Measurements from ENCODE around the gene HCFC1R1.

HCFC1R1 gene

DNA sequence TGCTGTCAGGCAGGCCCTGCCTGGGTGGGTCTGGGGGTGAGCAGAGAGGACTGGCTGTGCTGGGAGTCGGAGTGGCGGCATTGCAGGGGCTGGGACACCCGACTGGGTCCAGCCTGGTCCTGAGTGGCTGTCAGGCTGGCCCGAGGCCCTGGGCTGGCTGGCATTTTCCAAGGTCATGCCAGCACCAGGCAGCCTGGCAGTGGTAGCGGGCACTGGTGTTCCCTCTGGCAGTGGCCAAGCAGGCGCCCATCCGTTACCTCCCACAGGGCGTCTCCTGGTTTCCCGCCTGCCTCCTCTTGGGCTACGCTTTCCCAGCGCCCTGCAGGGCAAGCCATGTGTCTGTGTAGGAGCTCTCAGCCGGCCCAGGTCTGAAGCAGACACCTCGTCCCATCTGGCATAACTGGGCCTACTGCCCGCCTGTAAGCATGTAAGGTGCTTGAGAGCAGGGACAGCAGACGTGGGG lies 37.8 kb downstream of the HCFC1R1 start:
- Histone ChIP-seq H3K27ac (ENCODE audit: low read length) (no peak overlapping the region), H3K4me3 (ENCODE audit: low read depth in 1 of 2, low read length in 2 of 2) (no peak overlapping the region), H3K36me3 (ENCODE audit: insufficient read depth, low read length) (no peaks in the 10 kb centered on the region), H3K4me1 (ENCODE audit: insufficient read depth, low read length) (peaks cover 23% of the 10 kb centered on the region), H3K27me3 (ENCODE audit: insufficient read depth, low read length, poor library complexity) (no peaks in the 10 kb centered on the region), H3K4me2 (ENCODE audit: insufficient read depth, low read length) (no peak overlapping the region), H2AFZ (ENCODE audit: low read depth, low read length) (no peak overlapping the region), H4K20me1 (ENCODE audit: insufficient read depth, low read length) (no peaks in the 10 kb centered on the region), H3K79me2 (ENCODE audit: insufficient read depth, low read length) (peaks cover 5% of the 10 kb centered on the region), H3K9me3 (ENCODE audit: insufficient read depth, low read length, severe bottlenecking) (no peaks in the 10 kb centered on the region), H3K9ac (ENCODE audit: low read depth, low read length) (no peak overlapping the region)
- no peak for DNase-seq
- no peak for ATAC-seq (ENCODE audit: insufficient read depth, low read depth)
- TF ChIP-seq, protein P1, sequence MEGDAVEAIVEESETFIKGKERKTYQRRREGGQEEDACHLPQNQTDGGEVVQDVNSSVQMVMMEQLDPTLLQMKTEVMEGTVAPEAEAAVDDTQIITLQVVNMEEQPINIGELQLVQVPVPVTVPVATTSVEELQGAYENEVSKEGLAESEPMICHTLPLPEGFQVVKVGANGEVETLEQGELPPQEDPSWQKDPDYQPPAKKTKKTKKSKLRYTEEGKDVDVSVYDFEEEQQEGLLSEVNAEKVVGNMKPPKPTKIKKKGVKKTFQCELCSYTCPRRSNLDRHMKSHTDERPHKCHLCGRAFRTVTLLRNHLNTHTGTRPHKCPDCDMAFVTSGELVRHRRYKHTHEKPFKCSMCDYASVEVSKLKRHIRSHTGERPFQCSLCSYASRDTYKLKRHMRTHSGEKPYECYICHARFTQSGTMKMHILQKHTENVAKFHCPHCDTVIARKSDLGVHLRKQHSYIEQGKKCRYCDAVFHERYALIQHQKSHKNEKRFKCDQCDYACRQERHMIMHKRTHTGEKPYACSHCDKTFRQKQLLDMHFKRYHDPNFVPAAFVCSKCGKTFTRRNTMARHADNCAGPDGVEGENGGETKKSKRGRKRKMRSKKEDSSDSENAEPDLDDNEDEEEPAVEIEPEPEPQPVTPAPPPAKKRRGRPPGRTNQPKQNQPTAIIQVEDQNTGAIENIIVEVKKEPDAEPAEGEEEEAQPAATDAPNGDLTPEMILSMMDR (IDR thresholded peaks at IDR 0.05; ENCODE audit: borderline replicate concordance, extremely low read depth, low read length, poor library complexity, severe bottlenecking) = no peak
- TF ChIP-seq EZH2 (IDR thresholded peaks at IDR 0.05; ENCODE audit: borderline replicate concordance, low read depth, low read length, severe bottlenecking) = no peak

DNA sequence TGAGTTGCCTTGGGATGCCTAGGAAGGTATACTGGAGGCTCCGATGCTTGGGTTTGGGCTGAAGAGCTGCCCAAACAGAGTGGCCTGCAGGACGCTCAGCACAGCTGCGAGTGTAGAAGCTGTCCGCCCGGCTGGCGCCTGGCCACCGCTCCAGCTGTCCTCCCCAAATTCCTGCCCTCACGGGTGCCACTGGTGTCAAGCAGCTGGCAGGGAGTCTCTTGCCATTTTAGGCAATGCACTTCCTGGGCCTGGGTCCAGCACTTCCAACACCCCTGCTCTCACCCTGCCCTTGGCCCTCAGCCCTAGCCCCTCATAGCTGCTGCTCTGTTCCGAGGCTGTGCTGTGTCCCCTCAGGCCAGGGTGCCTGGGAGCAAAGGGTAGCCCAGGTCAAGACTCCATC lies 38.3 kb downstream of the HCFC1R1 start:
- no peak overlapping the region for H3K4me3 ChIP-seq (ENCODE audit: low read depth in 1 of 2, low read length in 2 of 2)
- H2AFZ ChIP-seq (ENCODE audit: low read depth, low read length) = no peak overlapping the region
- H3K9ac ChIP-seq (ENCODE audit: low read depth, low read length) = no peak overlapping the region
- no peak overlapping the region for H3K27ac ChIP-seq (ENCODE audit: low read length)
- no peak for ATAC-seq (ENCODE audit: insufficient read depth, low read depth)
- no peak overlapping the region for H3K4me2 ChIP-seq (ENCODE audit: insufficient read depth, low read length)
- no peaks in the 10 kb centered on the region for H3K27me3 ChIP-seq (ENCODE audit: insufficient read depth, low read length, poor library complexity)
- no peak for TF ChIP-seq EZH2 (IDR thresholded peaks at IDR 0.05; ENCODE audit: borderline replicate concordance, low read depth, low read length, severe bottlenecking)
- TF ChIP-seq, protein P1 (IDR thresholded peaks at IDR 0.05; ENCODE audit: borderline replicate concordance, extremely low read depth, low read length, poor library complexity, severe bottlenecking) = no peak
- no peaks in the 10 kb centered on the region for H3K9me3 ChIP-seq (ENCODE audit: insufficient read depth, low read length, severe bottlenecking)
- H3K36me3 ChIP-seq (ENCODE audit: insufficient read depth, low read length) = no peaks in the 10 kb centered on the region; the same call in 1 of the 2 replicates
- H3K79me2 ChIP-seq (ENCODE audit: insufficient read depth, low read length) = peaks cover 10% of the 10 kb centered on the region
- H3K4me1 ChIP-seq (ENCODE audit: insufficient read depth, low read length) = peaks cover 26% of the 10 kb centered on the region
- no peaks in the 10 kb centered on the region for H4K20me1 ChIP-seq (ENCODE audit: insufficient read depth, low read length)
- DNase-seq = no peak

DNA sequence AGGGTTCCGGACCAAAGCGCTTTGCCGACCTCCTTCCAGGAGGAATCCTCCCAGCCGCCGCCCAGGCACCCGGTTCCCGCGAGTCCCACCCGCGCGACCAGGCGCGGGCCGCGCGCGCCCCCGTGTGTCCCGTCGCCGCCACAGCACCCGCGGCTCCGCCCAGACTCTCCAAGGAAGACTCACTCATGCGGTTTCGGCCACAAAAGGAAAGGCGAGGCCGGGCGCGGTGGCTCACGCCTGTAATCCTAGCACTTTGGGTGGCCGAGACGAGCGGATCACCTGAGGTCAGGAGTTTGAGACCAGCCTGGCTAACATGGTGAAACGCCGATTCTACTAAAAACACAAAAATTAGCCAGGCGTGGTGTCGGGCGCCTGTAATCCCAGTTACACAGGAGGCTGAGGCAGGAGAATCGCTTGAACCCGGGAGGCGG lies 40.0 kb downstream of the HCFC1R1 start:
- Histone ChIP-seq H3K27me3 (ENCODE audit: insufficient read depth, low read length, poor library complexity) (no peaks in the 10 kb centered on the region), H3K36me3 (ENCODE audit: insufficient read depth, low read length) (peaks cover 11% of the 10 kb centered on the region; the same call in 1 of the 2 replicates), H3K4me3 (ENCODE audit: low read depth in 1 of 2, low read length in 2 of 2) (peak overlapping the region in 1 of 2 experiments; percentile 50; a peak in 2 of 4 replicates), H2AFZ (ENCODE audit: low read depth, low read length) (peak overlapping the region; percentile 73), H4K20me1 (ENCODE audit: insufficient read depth, low read length) (peaks cover 6% of the 10 kb centered on the region; the same call in 1 of the 2 replicates), H3K27ac (ENCODE audit: low read length) (no peak overlapping the region), H3K4me2 (ENCODE audit: insufficient read depth, low read length) (peak overlapping the region; percentile 73), H3K4me1 (ENCODE audit: insufficient read depth, low read length) (peaks cover 35% of the 10 kb centered on the region), H3K9ac (ENCODE audit: low read depth, low read length) (peak overlapping the region; percentile 45), H3K79me2 (ENCODE audit: insufficient read depth, low read length) (peaks cover 26% of the 10 kb centered on the region), H3K9me3 (ENCODE audit: insufficient read depth, low read length, severe bottlenecking) (no peaks in the 10 kb centered on the region)
- TF ChIP-seq EZH2 (IDR thresholded peaks at IDR 0.05; ENCODE audit: borderline replicate concordance, low read depth, low read length, severe bottlenecking) = no peak
- TF ChIP-seq, protein P1 (IDR thresholded peaks at IDR 0.05; ENCODE audit: borderline replicate concordance, extremely low read depth, low read length, poor library complexity, severe bottlenecking) = peak; percentile 91
- DNase-seq (peak; percentile 81), ATAC-seq (ENCODE audit: insufficient read depth, low read depth) (peak; percentile 61)
